ENCODE measurements around the gene CERK. TPM values are rescaled to one million over a fixed set of nuclear protein-coding genes. Genes with fewer than 3 reads are reported as not detected.

The CERK gene
- total RNA-seq, 1 donor from 2014 or later, result 41.8 TPM

GRCh38 chr22:46662226-46662625 is 75.8 kb downstream of the CERK start:
- DNase-seq (ENCODE audit: low spot score), result no peak

- peak; percentile 63 for DNase-seq (ENCODE audit: low spot score)
Measured at GRCh38 chr22:46661221-46661851, 76.7 kb downstream of the CERK start.

GRCh38 chr22:46660604-46661201 is 77.3 kb downstream of the CERK start:
- DNase-seq (ENCODE audit: low spot score), result peak; percentile 55

- DNase-seq (ENCODE audit: low spot score), result no peak
Measured at GRCh38 chr22:46659791-46660186, 78.3 kb downstream of the CERK start.

- DNase-seq (ENCODE audit: low spot score), result no peak
Measured at GRCh38 chr22:46659059-46659790, 78.8 kb downstream of the CERK start.

GRCh38 chr22:46657996-46658947 is 79.8 kb downstream of the CERK start:
- no peak for DNase-seq (ENCODE audit: low spot score)

GRCh38 chr22:46657655-46657953 is 80.4 kb downstream of the CERK start:
- no peak for DNase-seq (ENCODE audit: low spot score)

GRCh38 chr22:46656856-46657654 is 81.0 kb downstream of the CERK start:
- no peak for DNase-seq (ENCODE audit: low spot score)

- no peak for DNase-seq (ENCODE audit: low spot score)
Measured at GRCh38 chr22:46655861-46656608, 82.0 kb downstream of the CERK start.

- no peak for DNase-seq (ENCODE audit: low spot score)
Measured at GRCh38 chr22:46654927-46655595, 83.0 kb downstream of the CERK start.

- DNase-seq (ENCODE audit: low spot score), result no peak
Measured at GRCh38 chr22:46654426-46654825, 83.6 kb downstream of the CERK start.

- no peak for DNase-seq (ENCODE audit: low spot score)
Measured at GRCh38 chr22:46653596-46653995, 84.5 kb downstream of the CERK start.

- DNase-seq (ENCODE audit: low spot score), result no peak
Measured at GRCh38 chr22:46652847-46653331, 85.2 kb downstream of the CERK start.

- DNase-seq (ENCODE audit: low spot score), result no peak
Measured at GRCh38 chr22:46652081-46652846, 85.8 kb downstream of the CERK start.

- DNase-seq (ENCODE audit: low spot score), result no peak
Measured at GRCh38 chr22:46651316-46651715, 86.7 kb downstream of the CERK start.

GRCh38 chr22:46650078-46650810 is 87.8 kb downstream of the CERK start:
- no peak for DNase-seq (ENCODE audit: low spot score)

GRCh38 chr22:46649141-46650077 is 88.6 kb downstream of the CERK start:
- peak; percentile 49 for DNase-seq (ENCODE audit: low spot score)
